NCI-H187 treated with DMSO at 0.1 percent for 48 hours (cell line): ENCODE results near the gene AGK.
A peak's percentile ranks its signal among the peaks of the same experiment; 100 is the strongest.
"Not testable (repeated sequence)": the region's sequence is repeated elsewhere in the genome, so short reads cannot be mapped to it uniquely, and the experiment has no call there.

Source experiments
- DNase-seq: peaks from one replicate; lab custom pipeline; 2025; lab: John Stamatoyannopoulos, UW

Gene AGK

GRCh38 chr7:141646826-141647480 lies 95.7 kb downstream of the AGK start:
- no peak for DNase-seq

- DNase-seq, result not testable (repeated sequence)
Measured at GRCh38 chr7:141647701-141648100, 96.5 kb downstream of the AGK start.

- no peak for DNase-seq
Measured at GRCh38 chr7:141648276-141649114, 97.3 kb downstream of the AGK start.

- no peak for DNase-seq
Measured at GRCh38 chr7:141649137-141649864, 98.1 kb downstream of the AGK start.

GRCh38 chr7:141649865-141650634 lies 98.8 kb downstream of the AGK start:
- DNase-seq, result peak; percentile 77

- no peak for DNase-seq
Measured at GRCh38 chr7:141651417-141651816, 100.2 kb downstream of the AGK start.

- no peak for DNase-seq
Measured at GRCh38 chr7:141652691-141653090, 101.5 kb downstream of the AGK start.

GRCh38 chr7:141654551-141654950 lies 103.3 kb downstream of the AGK start:
- DNase-seq, result no peak

- no peak for DNase-seq
Measured at GRCh38 chr7:141659501-141659900, 108.3 kb downstream of the AGK start.

- DNase-seq, result no peak
Measured at GRCh38 chr7:141660259-141660658, 109.0 kb downstream of the AGK start.

- DNase-seq, result no peak
Measured at GRCh38 chr7:141663081-141663849, 112.1 kb downstream of the AGK start.

GRCh38 chr7:141664450-141664849 lies 113.2 kb downstream of the AGK start:
- no peak for DNase-seq

GRCh38 chr7:141665208-141666035 lies 114.2 kb downstream of the AGK start:
- DNase-seq, result no peak

- no peak for DNase-seq
Measured at GRCh38 chr7:141666071-141666470, 114.9 kb downstream of the AGK start.

- DNase-seq, result no peak
Measured at GRCh38 chr7:141668853-141669252, 117.6 kb downstream of the AGK start.

- no peak for DNase-seq
Measured at GRCh38 chr7:141671705-141672496, 120.7 kb downstream of the AGK start.

- no peak for DNase-seq
Measured at GRCh38 chr7:141673346-141673745, 122.1 kb downstream of the AGK start.

GRCh38 chr7:141674171-141674671 lies 123.0 kb downstream of the AGK start:
- DNase-seq, result no peak

GRCh38 chr7:141674702-141675101 lies 123.5 kb downstream of the AGK start:
- no peak for DNase-seq
